Mesothelial cell of epicardium (in vitro differentiated cells): Measurements from ENCODE around the gene RGN. TPM values are rescaled to one million over a fixed set of nuclear protein-coding genes. Genes with fewer than 3 reads are reported as not detected.
"Not testable (repeated sequence)": the region's sequence is repeated elsewhere in the genome, so short reads cannot be mapped to it uniquely, and the experiment has no call there.

Experiments used
- DNase-seq, 2 experiments: peaks; one replicate each; pipeline ENCODE4 v3.0.0; 2021; ENCODE audit warnings: low spot score in 2 of 2; ENCODE audit not compliant: unreplicated experiment in 2 of 2
- H3K27ac Mint-ChIP-seq: 2 replicates; pipeline ENCODE4 v1.8.0; 2021; ENCODE audit warnings: mixed read lengths
- H3K27me3 Mint-ChIP-seq: 2 replicates; pipeline ENCODE4 v1.8.0; 2021; ENCODE audit warnings: low read depth, mixed read lengths
- H3K36me3 Mint-ChIP-seq: 2 replicates; pipeline ENCODE4 v1.8.0; 2021; ENCODE audit warnings: mixed read lengths
- H3K4me1 Mint-ChIP-seq: 2 replicates; pipeline ENCODE4 v1.8.0; 2021; ENCODE audit warnings: mixed read lengths
- H3K4me3 Mint-ChIP-seq: 2 replicates; pipeline ENCODE4 v1.8.0; 2021; ENCODE audit warnings: mild to moderate bottlenecking, moderate library complexity, mixed read lengths
- H3K9me3 Mint-ChIP-seq: 2 replicates; pipeline ENCODE4 v1.8.0; 2021; ENCODE audit warnings: mixed read lengths
- CTCF ChIP-seq: fragments of 200-600 bp; sonication (generic); IDR thresholded peaks from one replicate; pipeline ENCODE4 v1.5.0; 2021; ENCODE audit warnings: antibody characterized with exemption; ENCODE audit not compliant: unreplicated experiment
- total RNA-seq: library from RNA; stranded (reverse); gene quantifications from 3 replicates; pipeline ENCODE4 v1.2.1, GENCODE V29; 2021

Gene RGN
- total RNA-seq, 1 donor from 2014 or later: 1.2 TPM

- Mint-ChIP-seq H3K9me3 (peaks cover 16% of the 10 kb centered on the region), H3K27me3 (no peaks in the 10 kb centered on the region), H3K4me1 (no peaks in the 10 kb centered on the region), H3K36me3 (no peaks in the 10 kb centered on the region), H3K27ac (peak overlapping the region; percentile 94), H3K4me3 (peak overlapping the region; percentile 98)
- no peak for TF ChIP-seq CTCF
- peak; percentile 71 to 91 for DNase-seq
Observed at GRCh38 chrX:47129157-47129898, 51.1 kb downstream of the RGN start.

- H3K4me3 Mint-ChIP-seq: peak overlapping the region; percentile 98
- no peaks in the 10 kb centered on the region for H3K27me3 Mint-ChIP-seq
- peaks cover 16% of the 10 kb centered on the region for H3K9me3 Mint-ChIP-seq
- no peak overlapping the region for H3K27ac Mint-ChIP-seq
- no peaks in the 10 kb centered on the region for H3K36me3 Mint-ChIP-seq
- no peak for TF ChIP-seq CTCF
- no peak for DNase-seq
- H3K4me1 Mint-ChIP-seq: no peaks in the 10 kb centered on the region
Observed at GRCh38 chrX:47129899-47130358, 51.7 kb downstream of the RGN start.

- H3K4me3 Mint-ChIP-seq: no peak overlapping the region
- no peak overlapping the region for H3K27ac Mint-ChIP-seq
- no peak for DNase-seq
- no peaks in the 10 kb centered on the region for H3K4me1 Mint-ChIP-seq
- no peak for TF ChIP-seq CTCF
- H3K27me3 Mint-ChIP-seq: no peaks in the 10 kb centered on the region
- peaks cover 2% of the 10 kb centered on the region for H3K36me3 Mint-ChIP-seq
- H3K9me3 Mint-ChIP-seq: peaks cover 7% of the 10 kb centered on the region
Observed at GRCh38 chrX:47133493-47133892, 55.2 kb downstream of the RGN start.

GRCh38 chrX:47135650-47136049, 57.4 kb downstream of the RGN start:
- H3K27me3 Mint-ChIP-seq, H3K4me1 Mint-ChIP-seq, H3K27ac Mint-ChIP-seq, H3K4me3 Mint-ChIP-seq, DNase-seq, H3K36me3 Mint-ChIP-seq: not testable (repeated sequence)
- H3K9me3 Mint-ChIP-seq: peaks cover 18% of the 10 kb centered on the region

- H3K27ac Mint-ChIP-seq: no peak overlapping the region
- H3K27me3 Mint-ChIP-seq: no peaks in the 10 kb centered on the region
- TF ChIP-seq CTCF: no peak
- H3K9me3 Mint-ChIP-seq: peaks cover 16% of the 10 kb centered on the region
- H3K4me3 Mint-ChIP-seq: no peak overlapping the region
- H3K36me3 Mint-ChIP-seq: peaks cover 17% of the 10 kb centered on the region
- peaks cover under 1% of the 10 kb centered on the region for H3K4me1 Mint-ChIP-seq
- DNase-seq: no peak
Observed at GRCh38 chrX:47138171-47138570, 59.9 kb downstream of the RGN start.

Other genes starting within 250 kb of the RGN start
- 8.1 to 8.9 TPM (median 8.7 TPM) in 3 replicates for gene RP2, start 241.4 kb upstream of the RGN start, total RNA-seq
- gene JADE3, start 166.0 kb upstream of the RGN start, total RNA-seq: 15.5 to 16.4 TPM (median 16.4 TPM) in 3 replicates
- 82.9 to 85.7 TPM (median 83.9 TPM) in 3 replicates for gene NDUFB11, start 66.3 kb downstream of the RGN start, total RNA-seq
- 56.7 to 61.4 TPM (median 58.7 TPM) in 3 replicates for gene RBM10, start 66.8 kb downstream of the RGN start, total RNA-seq
- gene UBA1, start 115.4 kb downstream of the RGN start, total RNA-seq: 349 to 350 TPM (median 350 TPM) in 3 replicates
- 216 to 226 TPM (median 221 TPM) in 3 replicates for gene CDK16, start 140.2 kb downstream of the RGN start, total RNA-seq
- 315 to 337 TPM (median 315 TPM) in 3 replicates for gene USP11, start 154.6 kb downstream of the RGN start, total RNA-seq